Measurements from ENCODE around the gene DGCR2. TPM values are rescaled to one million over a fixed set of nuclear protein-coding genes. Genes with fewer than 3 reads are reported as not detected.

The DGCR2 gene
- total RNA-seq, 1 experiment from 2014 or later, result 42.9 TPM

- H3K4me3 ChIP-seq (replicated peaks in 1 of 2; ENCODE audit: low read depth in 1 of 2, low read length in 2 of 2), result no peak overlapping the region
- DNase-seq (ENCODE audit: low read depth, low spot score) (no peak), ATAC-seq (no peak)
- no TSS peak for BruUV-seq (replicated peaks)
- H3K9ac ChIP-seq (ENCODE audit: low read length), result no peak overlapping the region
- no peak overlapping the region for H2AFZ ChIP-seq (ENCODE audit: low read depth, low read length, poor library complexity, severe bottlenecking)
- no peaks in the 10 kb centered on the region for H3K27me3 ChIP-seq (ENCODE audit: insufficient read depth, low read length)
- RAD21 ChIA-PET (ENCODE audit: low non-redundant PET in 1 of 2, low total read pairs in 2 of 2, uncharacterized antibody in 2 of 2, unreplicated experiment in 2 of 2), result no interaction called here
- CTCF ChIA-PET, result no interaction called here
- intact Hi-C loops (cut with micrococcal nuclease), result no loop called here
- no peaks in the 10 kb centered on the region for H3K9me3 ChIP-seq (ENCODE audit: control insufficient read depth in 1 of 2, insufficient read depth in 1 of 2, low read depth in 1 of 2, low read length in 2 of 2)
- H3K27ac ChIP-seq (ENCODE audit: low read depth, low read length), result no peak overlapping the region
- no peak overlapping the region for H3K4me2 ChIP-seq (ENCODE audit: low read length)
- peaks cover 7 to 8% of the 10 kb centered on the region in 2 experiments; a peak in 2 of 4 replicates for H3K36me3 ChIP-seq (ENCODE audit: control insufficient read depth in 1 of 2, insufficient read depth in 2 of 2, low read length in 2 of 2)
- H3K4me1 ChIP-seq (ENCODE audit: control insufficient read depth in 1 of 2, insufficient read depth in 2 of 2, low read length in 2 of 2), result no peaks in the 10 kb centered on the region
- TF ChIP-seq REST (IDR thresholded peaks at IDR 0.05; ENCODE audit: low read depth), result no peak
- TF ChIP-seq EZH2 (IDR thresholded peaks at IDR 0.05), result no peak
- no peak for TF ChIP-seq CTCF (IDR thresholded peaks at IDR 0.05 in 2 of 3, conservative IDR thresholded peaks at IDR 0.05 in 1 of 3; ENCODE audit: borderline replicate concordance in 1 of 3, insufficient read depth in 1 of 3, low read depth in 2 of 3, low read length in 2 of 3)
- no peak for TF ChIP-seq SIN3A (IDR thresholded peaks at IDR 0.05; ENCODE audit: low read depth)
- TF ChIP-seq MAX (IDR thresholded peaks at IDR 0.05), result no peak
- no peak for TF ChIP-seq YY1 (IDR thresholded peaks at IDR 0.05; ENCODE audit: extremely low read depth, insufficient replicate concordance, low read depth, low read length)
- TF ChIP-seq CBX3 (IDR thresholded peaks at IDR 0.05; ENCODE audit: low read depth), result no peak
- POLR2A ChIA-PET, result no interaction called here
- H3K79me2 ChIP-seq (ENCODE audit: insufficient read depth, low read length), result no peaks in the 10 kb centered on the region
- no peaks in the 10 kb centered on the region for H4K20me1 ChIP-seq (ENCODE audit: insufficient read depth)
- H3K9me2 ChIP-seq (ENCODE audit: insufficient read depth), result no peaks in the 10 kb centered on the region
Measured at GRCh38 chr22:19059481-19060278, 62.5 kb downstream of the DGCR2 start.
